Calu3 (cell line): Measurements from ENCODE around the gene CTIF. TPM values are rescaled to one million over a fixed set of nuclear protein-coding genes. Genes with fewer than 3 reads are reported as not detected.

ENCODE experiments used
- BruUV-seq: library from RNA; stranded (reverse); fragments of 400-500 nt; replicated peaks from 2 replicates; lab custom pipeline; 2021; lab: Mats Ljungman, UMichigan
- CTCF ChIA-PET: fragments of 300-600 bp; sonication (Branson Sonifier 250); formaldehyde crosslinking; loops from one replicate; lab custom pipeline; 2022; ENCODE audit warnings: antibody characterized with exemption; lab: Charles Lee
- DNase-seq: peaks from one replicate; pipeline ENCODE4 v3.0.0; 2022
- H3K27ac Mint-ChIP-seq: one replicate; pipeline ENCODE4 v1.8.0; 2022; ENCODE audit warnings: mixed read lengths; ENCODE audit not compliant: unreplicated experiment
- H3K27me3 Mint-ChIP-seq: one replicate; pipeline ENCODE4 v1.8.0; 2022; ENCODE audit warnings: mixed read lengths; ENCODE audit not compliant: unreplicated experiment
- H3K36me3 Mint-ChIP-seq: one replicate; pipeline ENCODE4 v1.8.0; 2022; ENCODE audit warnings: mild to moderate bottlenecking, moderate library complexity, mixed read lengths; ENCODE audit not compliant: insufficient read depth, unreplicated experiment
- H3K4me1 Mint-ChIP-seq: one replicate; pipeline ENCODE4 v1.8.0; 2022; ENCODE audit warnings: mild to moderate bottlenecking, low read depth, mixed read lengths; ENCODE audit not compliant: unreplicated experiment
- H3K4me3 Mint-ChIP-seq: one replicate; pipeline ENCODE4 v1.8.0; 2022; ENCODE audit warnings: mild to moderate bottlenecking, low read depth, moderate library complexity, mixed read lengths; ENCODE audit not compliant: unreplicated experiment
- H3K9me3 Mint-ChIP-seq: one replicate; pipeline ENCODE4 v1.8.0; 2022; ENCODE audit warnings: low read depth, mixed read lengths; ENCODE audit not compliant: unreplicated experiment
- CTCF ChIP-seq: fragments of 200-600 bp; IDR thresholded peaks from one replicate; pipeline ENCODE4 v1.8.0; 2022; ENCODE audit warnings: antibody characterized with exemption; ENCODE audit not compliant: unreplicated experiment
- intact Hi-C: fragments of 100-400 bp; cut with micrococcal nuclease; formaldehyde crosslinking; loops from one replicate; pipeline ENCODE4 v1.10.0; 2022; ENCODE audit not compliant: unreplicated experiment
- total RNA-seq: library from RNA; stranded (reverse); gene quantifications from 2 replicates; pipeline ENCODE4 v1.2.3, GENCODE V29; 2022

CTIF gene
- total RNA-seq, 1 experiment from 2014 or later = 40.8 TPM

GRCh38 chr18:48676756-48677368, 138.0 kb downstream of the CTIF start:
- BruUV-seq = no TSS peak
- peak; percentile 77 for TF ChIP-seq CTCF
- no peaks in the 10 kb centered on the region for H3K27me3 Mint-ChIP-seq
- no peaks in the 10 kb centered on the region for H3K4me1 Mint-ChIP-seq
- peak; percentile 79 for DNase-seq
- H3K4me3 Mint-ChIP-seq = no peak overlapping the region
- CTCF ChIA-PET = no interaction called here
- no peak overlapping the region for H3K27ac Mint-ChIP-seq
- intact Hi-C loops = loop anchor here (1.0 to 10.0 kb wide), 7 partner anchors 268 to 768 kb away; no protein-coding TSS in a partner anchor
- H3K36me3 Mint-ChIP-seq = peaks cover 6% of the 10 kb centered on the region
- H3K9me3 Mint-ChIP-seq = no peaks in the 10 kb centered on the region

- H3K9me3 Mint-ChIP-seq = no peaks in the 10 kb centered on the region
- CTCF ChIA-PET = interaction anchor here (0.7 kb wide), 1 partner anchor 515 kb away, joined by 4 read pairs; no protein-coding TSS in a partner anchor
- no peak for DNase-seq
- no peaks in the 10 kb centered on the region for H3K27me3 Mint-ChIP-seq
- peaks cover 6% of the 10 kb centered on the region for H3K36me3 Mint-ChIP-seq
- intact Hi-C loops = loop anchor here (5.0 to 10.0 kb wide), 5 partner anchors 266 to 766 kb away; no protein-coding TSS in a partner anchor
- BruUV-seq = no TSS peak
- no peak for TF ChIP-seq CTCF
- H3K27ac Mint-ChIP-seq = no peak overlapping the region
- no peak overlapping the region for H3K4me3 Mint-ChIP-seq
- H3K4me1 Mint-ChIP-seq = no peaks in the 10 kb centered on the region
Observed at GRCh38 chr18:48678237-48679115, 139.6 kb downstream of the CTIF start.

- intact Hi-C loops = loop anchor here (5.0 to 10.0 kb wide), 5 partner anchors 266 to 766 kb away; no protein-coding TSS in a partner anchor
- Mint-ChIP-seq H3K27ac (no peak overlapping the region), H3K36me3 (peaks cover 6% of the 10 kb centered on the region), H3K4me3 (no peak overlapping the region), H3K27me3 (no peaks in the 10 kb centered on the region), H3K4me1 (no peaks in the 10 kb centered on the region), H3K9me3 (no peaks in the 10 kb centered on the region)
- CTCF ChIA-PET = no interaction called here
- BruUV-seq = no TSS peak
- no peak for DNase-seq
- TF ChIP-seq CTCF = no peak
Observed at GRCh38 chr18:48679236-48679635, 140.4 kb downstream of the CTIF start.

- H3K4me1 Mint-ChIP-seq = no peaks in the 10 kb centered on the region
- H3K36me3 Mint-ChIP-seq = peaks cover 6% of the 10 kb centered on the region
- CTCF ChIA-PET = no interaction called here
- no peak overlapping the region for H3K27ac Mint-ChIP-seq
- BruUV-seq = no TSS peak
- intact Hi-C loops = no loop called here
- H3K4me3 Mint-ChIP-seq = no peak overlapping the region
- H3K27me3 Mint-ChIP-seq = no peaks in the 10 kb centered on the region
- H3K9me3 Mint-ChIP-seq = no peaks in the 10 kb centered on the region
- DNase-seq = no peak
- no peak for TF ChIP-seq CTCF
Observed at GRCh38 chr18:48680339-48681250, 141.8 kb downstream of the CTIF start.
